SK-N-SH treated with all-trans-retinoic acid at 6 μM for 48 hours (cell line): ENCODE measurements around the gene PUDP.

Experiments used
- ATAC-seq: fragments of 200-7000 bp; cut with Tn5 transposase; 3 replicates; pipeline ENCODE4 v1.9.1; 2020; ENCODE audit warnings: mild to moderate bottlenecking, moderate library complexity
- ARNTL ChIP-seq: fragments of 450-650 bp; formaldehyde crosslinking; IDR thresholded peaks from 2 replicates; pipeline ENCODE4 v1.5.0; 2020; ENCODE audit warnings: low read depth, mild to moderate bottlenecking, moderate library complexity, borderline replicate concordance
- BACH2 ChIP-seq: fragments of 250-450 bp; sonication (Bioruptor Pico); IDR thresholded peaks from 2 replicates; pipeline ENCODE4 v1.9.0; 2021; ENCODE audit warnings: mild to moderate bottlenecking, borderline replicate concordance
- CREB5 ChIP-seq: fragments of 250-450 bp; sonication (Bioruptor Pico); IDR thresholded peaks from 2 replicates; pipeline ENCODE4 v1.5.1; 2020; ENCODE audit warnings: low read depth, mild to moderate bottlenecking, moderate library complexity
- CSDC2 ChIP-seq: fragments of 250-450 bp; sonication (Bioruptor Pico); IDR thresholded peaks from 2 replicates; pipeline ENCODE4 v1.5.0; 2020; ENCODE audit warnings: mild to moderate bottlenecking, moderate library complexity
- CSRNP3 ChIP-seq: fragments of 250-450 bp; sonication (Bioruptor Pico); IDR thresholded peaks from 2 replicates; pipeline ENCODE4 v1.5.1; 2021; ENCODE audit warnings: mild to moderate bottlenecking, moderate library complexity
- ESRRG ChIP-seq: fragments of 250-450 bp; sonication (Bioruptor Pico); IDR thresholded peaks from 2 replicates; pipeline ENCODE4 v1.6.1; 2021; ENCODE audit warnings: mild to moderate bottlenecking
- GLIS3 ChIP-seq: fragments of 250-450 bp; sonication (Bioruptor Pico); IDR thresholded peaks from 2 replicates; pipeline ENCODE4 v1.5.0; 2020; ENCODE audit warnings: mild to moderate bottlenecking, moderate library complexity
- ISL1 ChIP-seq: fragments of 250-450 bp; sonication (Bioruptor Pico); IDR thresholded peaks from 2 replicates; pipeline ENCODE4 v2.1.2; 2022; ENCODE audit warnings: mild to moderate bottlenecking, moderate library complexity
- OSR1 ChIP-seq: fragments of 250-450 bp; sonication (Bioruptor Pico); IDR thresholded peaks from 2 replicates; pipeline ENCODE4 v1.8.0; 2022; ENCODE audit warnings: moderate library complexity, mild to moderate bottlenecking, inconsistent platforms
- PATZ1 ChIP-seq: fragments of 250-450 bp; sonication (Bioruptor Pico); IDR thresholded peaks from 2 replicates; pipeline ENCODE4 v1.8.0; 2020; ENCODE audit warnings: mild to moderate bottlenecking, moderate library complexity, borderline replicate concordance
- PPARA ChIP-seq: fragments of 250-450 bp; sonication (Bioruptor Pico); IDR thresholded peaks from 2 replicates; pipeline ENCODE4 v1.5.0; 2020; ENCODE audit warnings: mild to moderate bottlenecking, borderline replicate concordance
- RARB ChIP-seq: fragments of 250-450 bp; sonication (Bioruptor Pico); IDR thresholded peaks from 2 replicates; pipeline ENCODE4 v1.8.0; 2021; ENCODE audit warnings: mild to moderate bottlenecking, moderate library complexity
- SNAI2 ChIP-seq: fragments of 250-450 bp; sonication (Bioruptor Pico); IDR thresholded peaks from 2 replicates; pipeline ENCODE4 v1.5.0; 2020; ENCODE audit warnings: mild to moderate bottlenecking, moderate library complexity
- TCF4 ChIP-seq: fragments of 250-450 bp; sonication (Bioruptor Pico); IDR thresholded peaks from 2 replicates; pipeline ENCODE4 v1.8.0; 2021; ENCODE audit warnings: mild to moderate bottlenecking, moderate library complexity, borderline replicate concordance
- TOX ChIP-seq: fragments of 250-450 bp; sonication (Bioruptor Pico); IDR thresholded peaks from 2 replicates; pipeline ENCODE4 v1.8.0; 2021; ENCODE audit warnings: mild to moderate bottlenecking, moderate library complexity, borderline replicate concordance
- TSHZ2 ChIP-seq: fragments of 250-450 bp; sonication (Bioruptor Pico); IDR thresholded peaks from 2 replicates; pipeline ENCODE4 v1.5.0; 2020; ENCODE audit warnings: mild to moderate bottlenecking, moderate library complexity
- ZFP30 ChIP-seq: fragments of 450-650 bp; formaldehyde crosslinking; IDR thresholded peaks from 2 replicates; pipeline ENCODE4 v1.5.0; 2022; ENCODE audit warnings: mild to moderate bottlenecking, moderate library complexity
- ZNF565 ChIP-seq: fragments of 450-650 bp; formaldehyde crosslinking; conservative IDR thresholded peaks from 2 replicates; pipeline ENCODE4 v1.5.0; 2020; ENCODE audit warnings: low read depth, mild to moderate bottlenecking, moderate library complexity
- ZNF70 ChIP-seq: fragments of 450-650 bp; formaldehyde crosslinking; IDR thresholded peaks from 2 replicates; pipeline ENCODE4 v1.5.0; 2020; ENCODE audit warnings: mild to moderate bottlenecking, moderate library complexity
- ZNF8 ChIP-seq: fragments of 450-650 bp; formaldehyde crosslinking; IDR thresholded peaks from 2 replicates; pipeline ENCODE4 v1.5.0; 2020; ENCODE audit warnings: mild to moderate bottlenecking, moderate library complexity

The PUDP gene

GRCh38 chrX:7067256-7067655 is 80.7 kb downstream of the PUDP start (continued):
- TF ChIP-seq TSHZ2 (CRISPR knock-in tag): no peak
- no peak for TF ChIP-seq ISL1 (CRISPR knock-in tag)
- no peak for TF ChIP-seq PATZ1 (CRISPR knock-in tag)
- TF ChIP-seq RARB (CRISPR knock-in tag): no peak
- TF ChIP-seq ZNF8 (CRISPR knock-in tag): no peak

- ATAC-seq: no peak
Measured at GRCh38 chrX:7065473-7065872, 82.5 kb downstream of the PUDP start.

More at GRCh38 chrX:7065473-7065872, 82.5 kb downstream of the PUDP start:
- TF ChIP-seq OSR1 (CRISPR knock-in tag): no peak
- no peak for TF ChIP-seq ZNF565 (CRISPR knock-in tag)
- TF ChIP-seq ZFP30 (CRISPR knock-in tag): no peak
- no peak for TF ChIP-seq SNAI2 (CRISPR knock-in tag)
- no peak for TF ChIP-seq RARB (CRISPR knock-in tag)
- TF ChIP-seq ZNF8 (CRISPR knock-in tag): no peak
- TF ChIP-seq CSDC2 (CRISPR knock-in tag): no peak
- no peak for TF ChIP-seq CSRNP3
- TF ChIP-seq CREB5 (CRISPR knock-in tag): no peak
- no peak for TF ChIP-seq TOX (CRISPR knock-in tag)
- no peak for TF ChIP-seq GLIS3 (CRISPR knock-in tag)
- no peak for TF ChIP-seq BACH2 (CRISPR knock-in tag)
- TF ChIP-seq ESRRG: no peak
- no peak for TF ChIP-seq PATZ1 (CRISPR knock-in tag)
- no peak for TF ChIP-seq ARNTL (CRISPR knock-in tag)
- TF ChIP-seq PPARA (CRISPR knock-in tag): no peak
- no peak for TF ChIP-seq TCF4 (CRISPR knock-in tag)
- no peak for TF ChIP-seq ZNF70 (CRISPR knock-in tag)
- TF ChIP-seq ISL1 (CRISPR knock-in tag): no peak
- no peak for TF ChIP-seq TSHZ2 (CRISPR knock-in tag)
